Stomach (tissue), 4 donors: ENCODE data around the gene BACH1.

Experiments
- EP300 ChIP-seq: sonication (generic); formaldehyde crosslinking; IDR thresholded peaks from one replicate; pipeline ENCODE4 v1.6.1; 2017; ENCODE audit warnings: antibody characterized with exemption
- POLR2A ChIP-seq, 4 donors: fragments of 450-650 bp; IDR thresholded peaks; one replicate each; pipeline ENCODE4 v1.6.1; 2016; ENCODE audit warnings: antibody characterized with exemption in 4 of 4, control low read depth in 2 of 4, mild to moderate bottlenecking in 1 of 4, moderate library complexity in 1 of 4
- POLR2AphosphoS5 ChIP-seq, 3 donors: sonication (generic); formaldehyde crosslinking; IDR thresholded peaks; one replicate each; pipeline ENCODE4 v1.6.1; 2016; ENCODE audit warnings: antibody characterized with exemption in 3 of 3

DNA sequence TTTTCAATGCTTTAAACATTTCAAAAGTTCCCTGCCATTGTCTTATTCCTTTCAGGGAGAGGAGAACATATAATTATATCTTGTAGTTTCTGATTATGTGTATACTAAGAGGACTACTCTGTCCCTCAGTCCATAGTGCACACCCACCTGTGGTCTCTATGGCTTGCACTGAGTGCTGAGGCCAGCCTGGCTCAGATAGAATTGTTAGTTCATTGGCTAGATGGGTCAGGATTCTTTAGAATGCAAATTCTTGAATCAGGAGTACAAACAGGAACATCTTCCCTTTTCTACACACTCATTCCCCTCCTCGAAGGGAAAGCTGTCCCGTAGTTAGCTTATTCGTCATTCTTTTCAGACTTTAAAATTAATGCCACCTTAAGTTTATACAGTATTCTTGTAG lies 8.2 kb downstream of the BACH1 start:
- TF ChIP-seq POLR2A (IDR thresholded peaks at IDR 0.05) = no peak
- TF ChIP-seq EP300 = no peak
- TF ChIP-seq POLR2AphosphoS5 (IDR thresholded peaks at IDR 0.05) = no peak
